GM12873 (cell line): ENCODE results near the gene NCOA5.

Source experiments
- CTCF ChIP-seq: IDR thresholded peaks from 2 replicates; pipeline ENCODE4 v1.5.1; 2012; ENCODE audit warnings: low read depth, mild to moderate bottlenecking, moderate library complexity, low read length, control low read depth; ENCODE audit not compliant: insufficient read depth; ENCODE audit errors: missing control alignments

Gene NCOA5

GRCh38 chr20:46108976-46109375, 19.2 kb upstream of the NCOA5 start:
- no peak for TF ChIP-seq CTCF

GRCh38 chr20:46108435-46108841, 18.7 kb upstream of the NCOA5 start:
- peak; percentile 30 for TF ChIP-seq CTCF

GRCh38 chr20:46107061-46107460, 17.3 kb upstream of the NCOA5 start:
- no peak for TF ChIP-seq CTCF

- no peak for TF ChIP-seq CTCF
Observed at GRCh38 chr20:46104262-46104661, 14.5 kb upstream of the NCOA5 start.

- no peak for TF ChIP-seq CTCF
Observed at GRCh38 chr20:46102940-46103339, 13.2 kb upstream of the NCOA5 start.

- TF ChIP-seq CTCF: no peak
Observed at GRCh38 chr20:46101957-46102356, 12.2 kb upstream of the NCOA5 start.

GRCh38 chr20:46100988-46101387, 11.2 kb upstream of the NCOA5 start:
- no peak for TF ChIP-seq CTCF
